Tibial nerve (tissue), 4 donors: ENCODE results near the gene PARP12.

Source experiments
- CTCF ChIP-seq, 5 experiments: fragments of 200-600 bp in 3 of 5; fragments of 450-650 bp in 2 of 5; sonication (generic) in 3 of 5; IDR thresholded peaks; one replicate each; pipeline ENCODE4 v1.5.1; 2016 to 2019; ENCODE audit warnings: antibody characterized with exemption in 5 of 5, mild to moderate bottlenecking in 3 of 5, moderate library complexity in 2 of 5
- EP300 ChIP-seq, 2 donors: sonication (generic); formaldehyde crosslinking; IDR thresholded peaks; one replicate each; pipeline ENCODE4 v1.6.1; 2017; ENCODE audit warnings: antibody characterized with exemption in 2 of 2, mild to moderate bottlenecking in 1 of 2

DNA sequence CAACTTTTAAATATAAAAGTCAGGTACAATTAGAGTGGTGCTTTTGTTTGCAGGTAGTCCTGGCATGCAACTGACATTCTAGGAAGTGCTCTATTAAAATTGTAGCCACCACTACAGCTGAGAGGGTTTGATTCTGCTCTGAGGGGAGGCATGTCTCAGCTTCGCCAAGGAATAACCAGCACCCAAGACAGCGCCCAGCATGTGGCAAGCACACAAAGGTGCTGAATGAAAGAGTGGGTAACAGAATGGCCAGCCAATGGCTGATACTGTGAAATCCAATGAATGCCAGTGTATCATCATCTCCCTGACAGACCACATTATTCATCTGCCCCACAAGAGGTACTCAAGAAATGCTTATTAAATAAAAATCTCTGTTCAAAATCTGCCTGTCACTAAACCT, 6.9 kb downstream of the PARP12 start:
- TF ChIP-seq CTCF (IDR thresholded peaks at IDR 0.05) (no peak), EP300 (IDR thresholded peaks at IDR 0.05) (no peak)
